Measurements from ENCODE around the gene GRIP1.

The GRIP1 gene

DNA sequence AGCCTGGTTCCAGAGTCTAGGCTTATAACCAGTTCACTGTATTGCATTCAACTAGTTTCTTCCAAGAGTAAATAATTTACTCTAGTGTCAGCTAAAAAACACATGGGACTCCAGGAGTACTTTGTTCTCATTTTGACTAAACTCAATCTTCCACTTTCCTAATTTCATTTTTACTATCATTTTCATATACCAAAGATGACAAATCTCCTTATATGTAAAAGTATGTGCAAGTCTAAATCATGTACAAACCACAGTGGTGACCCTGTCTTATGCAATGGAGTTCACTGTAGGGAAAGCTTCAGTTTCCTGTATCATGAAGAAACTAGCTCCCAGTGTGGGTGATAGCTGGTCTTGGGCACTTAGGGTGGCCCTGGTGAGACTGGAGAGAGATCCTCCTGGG is 225.0 kb downstream of the GRIP1 start:
- DNase-seq = no peak

- no peak for DNase-seq
Measured at GRCh38 chr12:66453120-66453519, 225.8 kb downstream of the GRIP1 start.

DNA sequence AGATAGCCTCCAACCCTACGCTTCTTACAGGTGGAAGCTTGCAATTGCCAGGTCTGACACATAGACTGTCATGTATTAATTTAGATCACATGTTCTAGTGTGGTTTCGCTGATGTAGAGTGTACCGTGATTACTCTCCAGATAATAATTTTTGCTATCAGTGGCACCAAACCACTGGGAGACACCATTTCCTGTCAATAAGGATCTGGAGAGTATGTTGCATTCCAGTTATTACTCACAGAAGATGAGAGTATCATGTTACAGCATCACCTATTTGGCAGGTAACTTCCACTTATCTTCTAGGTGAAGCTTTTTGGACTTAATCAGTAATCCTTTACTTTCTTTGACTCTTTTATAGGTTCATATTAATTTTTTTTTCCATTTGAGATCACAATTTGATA is 229.3 kb downstream of the GRIP1 start:
- no peak for DNase-seq

DNA sequence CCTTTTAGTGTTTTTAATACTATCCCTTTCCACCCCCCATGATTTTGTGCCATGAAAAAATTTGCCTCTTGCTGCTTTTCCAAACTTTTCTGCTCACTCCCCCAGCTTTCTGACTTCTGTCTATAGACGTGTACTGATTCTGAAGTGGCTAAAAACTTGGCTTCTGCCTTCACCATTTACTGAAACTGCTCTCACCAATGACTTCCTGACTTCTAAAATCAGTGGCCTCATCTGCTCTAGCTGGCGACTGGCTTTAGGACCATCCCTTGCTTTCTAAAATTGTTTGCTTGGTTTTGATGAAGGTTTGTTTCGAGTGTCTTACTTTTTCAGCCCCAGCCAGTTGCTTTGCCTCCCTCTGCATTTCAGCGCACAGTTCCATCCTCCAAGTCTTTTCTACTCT is 231.2 kb downstream of the GRIP1 start:
- DNase-seq = no peak

- no peak for DNase-seq
Measured at GRCh38 chr12:66446276-66446675, 232.6 kb downstream of the GRIP1 start.

GRCh38 chr12:66441905-66442559 is 236.8 kb downstream of the GRIP1 start:
- DNase-seq = no peak

DNA sequence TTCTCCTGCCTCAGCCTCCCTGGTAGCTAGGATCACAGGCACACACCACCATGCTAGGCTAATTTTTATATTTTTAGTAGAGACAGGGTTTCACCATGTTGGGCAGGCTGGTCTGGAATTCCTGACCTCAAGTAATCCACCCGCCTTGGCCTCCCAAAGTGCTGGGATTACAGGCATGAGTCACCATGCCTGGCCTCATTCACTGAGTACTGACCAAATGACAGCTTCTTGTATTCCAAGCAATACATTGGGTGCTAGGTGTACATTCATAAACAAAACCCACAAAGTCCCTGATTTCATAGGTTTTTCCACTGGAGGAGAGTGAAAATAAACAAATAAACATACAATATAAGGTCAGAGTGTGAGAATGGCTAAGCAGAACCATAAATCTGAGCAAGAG is 240.3 kb downstream of the GRIP1 start:
- DNase-seq = no peak

GRCh38 chr12:66430106-66430505 is 248.8 kb downstream of the GRIP1 start:
- no peak for DNase-seq

DNA sequence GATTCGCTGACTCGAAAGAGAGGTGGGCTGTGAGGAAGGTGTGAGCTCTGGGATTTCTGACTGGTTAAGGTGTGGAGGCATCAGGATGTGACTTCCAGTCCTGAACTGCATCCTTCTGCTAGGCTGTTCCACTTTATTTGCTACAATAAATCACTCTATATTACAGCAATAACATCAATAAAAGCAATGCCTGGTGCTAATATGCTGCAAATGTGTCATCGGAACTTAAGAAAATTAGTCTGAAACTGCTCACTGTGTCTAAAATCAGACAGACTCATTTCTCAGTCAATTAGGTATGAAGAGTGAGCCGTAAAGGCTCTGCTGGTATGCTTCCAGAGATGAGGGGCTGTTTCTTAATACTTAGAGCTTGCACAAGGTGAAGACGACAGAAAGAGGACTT is 250.0 kb downstream of the GRIP1 start:
- no peak for DNase-seq

- DNase-seq = no peak
Measured at GRCh38 chr12:66428261-66428660, 250.6 kb downstream of the GRIP1 start.

GRCh38 chr12:66426696-66427095 is 252.2 kb downstream of the GRIP1 start:
- no peak for DNase-seq

DNA sequence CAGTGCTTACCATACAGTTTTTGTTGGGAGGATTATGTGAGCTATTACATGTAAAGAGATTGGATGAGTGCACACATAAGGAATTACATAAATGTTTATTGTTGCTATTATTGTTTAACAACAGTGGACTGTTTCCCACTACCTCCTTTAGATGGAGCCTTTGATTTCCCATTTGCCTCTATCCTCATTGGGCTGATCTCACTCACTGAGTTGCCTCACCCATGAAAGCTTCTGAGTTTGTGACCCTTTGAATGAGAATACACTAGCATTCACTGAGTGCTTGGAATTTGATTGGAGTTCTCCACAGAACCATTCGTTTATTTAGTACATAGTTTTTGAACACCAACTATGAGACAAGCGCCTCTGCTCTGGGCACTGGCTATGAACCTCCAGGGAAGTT is 255.6 kb downstream of the GRIP1 start:
- no peak for DNase-seq

DNA sequence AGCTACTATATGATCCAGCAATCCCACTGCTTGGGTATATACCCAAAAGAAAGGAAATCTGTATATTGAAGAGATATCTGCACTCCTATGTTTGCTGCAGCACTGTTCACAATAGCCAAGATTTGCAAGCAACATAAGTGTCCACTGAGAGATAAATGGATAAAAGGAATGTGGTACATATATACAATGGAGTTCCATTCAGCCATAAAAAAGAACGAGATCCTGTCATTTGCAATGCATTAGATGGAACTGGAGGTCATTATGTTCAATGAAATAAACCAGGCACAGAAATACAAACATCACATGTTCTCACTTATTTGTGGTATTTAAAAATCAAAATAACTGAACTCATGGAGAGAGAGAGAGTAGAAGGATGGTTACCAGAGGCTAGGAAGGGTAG is 260.0 kb downstream of the GRIP1 start:
- DNase-seq = no peak

DNA sequence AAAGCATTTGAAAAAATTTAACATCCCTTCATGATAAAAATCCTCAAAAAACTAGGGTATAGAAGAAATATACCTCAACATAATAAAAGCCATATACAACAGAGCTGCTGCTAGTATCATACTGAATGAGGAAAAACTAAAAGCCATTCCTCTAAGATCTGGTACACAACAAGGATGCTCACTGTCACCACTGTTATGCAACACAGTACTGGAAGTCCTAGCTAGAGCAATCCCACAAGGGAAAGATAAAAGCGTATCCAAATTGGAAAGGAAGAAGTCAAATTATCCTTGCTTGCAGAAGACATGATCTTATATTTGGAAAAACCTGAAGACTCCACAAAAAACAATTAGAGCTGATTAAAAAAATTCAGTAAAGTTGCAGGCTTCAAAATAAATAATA is 261.7 kb downstream of the GRIP1 start:
- no peak for DNase-seq

DNA sequence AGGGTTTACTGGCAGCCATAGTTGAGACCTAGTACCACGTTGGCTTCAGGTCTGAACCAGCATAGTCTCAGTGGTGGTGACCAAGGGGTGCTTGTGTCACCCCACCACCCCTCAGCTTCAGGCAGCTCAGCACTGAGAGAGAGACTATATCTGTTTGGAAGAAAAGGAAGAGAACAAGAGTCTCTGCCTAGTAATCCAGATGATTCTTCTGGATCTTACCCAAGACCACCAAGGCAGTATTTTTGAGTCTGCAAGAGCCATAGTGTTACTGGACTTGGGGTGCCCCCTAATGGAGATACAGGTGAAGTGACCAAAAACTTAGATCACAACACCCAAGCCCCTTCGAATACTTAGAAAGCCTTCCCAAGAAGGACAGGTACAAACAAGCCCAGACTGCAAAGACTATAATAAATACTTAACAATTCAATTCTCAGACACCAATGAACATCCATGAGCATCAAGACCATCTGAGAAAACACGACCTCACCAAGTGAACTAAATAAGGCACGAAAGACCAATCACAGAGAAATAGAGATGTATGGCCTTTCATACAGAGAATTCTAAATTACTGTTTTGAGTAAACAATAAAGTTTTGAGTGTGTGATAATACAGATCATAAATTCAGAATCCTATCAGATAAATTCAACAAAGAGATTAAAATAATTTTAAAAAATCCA is 269.5 kb downstream of the GRIP1 start:
- peak in 8 of 56 donors; percentile 6 to 44 (median 8) for DNase-seq

DNA sequence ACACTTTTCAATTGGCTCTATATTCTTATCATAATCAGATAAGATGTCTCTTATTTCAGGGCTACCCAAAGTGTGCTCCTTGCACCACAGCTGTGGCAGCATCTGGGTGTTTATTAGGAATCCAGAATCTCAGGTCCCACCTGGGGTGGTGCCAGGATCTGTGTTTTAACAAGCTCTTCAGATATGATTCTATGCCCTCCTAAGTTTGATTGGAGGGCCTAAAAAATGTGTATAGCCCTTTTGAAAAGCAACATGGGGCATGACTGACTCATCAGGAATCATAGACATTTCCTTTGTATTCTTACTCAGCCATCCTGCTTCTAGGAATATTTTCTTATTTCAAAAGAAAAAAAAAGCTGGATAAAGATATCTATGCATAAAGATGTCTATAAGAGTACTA is 273.5 kb downstream of the GRIP1 start:
- no peak for DNase-seq

DNA sequence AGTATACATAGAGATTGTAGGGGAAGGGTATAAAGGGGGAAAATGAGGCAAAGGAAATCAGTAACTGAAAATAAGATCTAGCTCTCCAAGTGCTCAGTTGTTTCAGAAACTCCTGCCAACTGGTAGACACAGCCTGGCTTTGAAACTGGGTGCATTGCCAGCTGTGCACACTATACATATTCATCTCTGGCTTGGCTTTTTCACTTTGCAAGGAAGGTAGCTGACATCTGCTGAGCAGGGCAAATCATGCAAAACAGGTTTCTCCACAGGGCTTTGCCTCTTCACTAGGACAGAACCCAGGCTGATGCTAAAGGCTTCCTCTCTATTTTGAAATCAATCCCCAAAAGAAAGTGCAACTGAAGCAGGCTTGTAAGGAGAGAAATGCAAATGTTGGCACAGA is 275.1 kb downstream of the GRIP1 start:
- DNase-seq = peak in 3 of 56 donors; percentile 2 to 16 (median 5)

DNA sequence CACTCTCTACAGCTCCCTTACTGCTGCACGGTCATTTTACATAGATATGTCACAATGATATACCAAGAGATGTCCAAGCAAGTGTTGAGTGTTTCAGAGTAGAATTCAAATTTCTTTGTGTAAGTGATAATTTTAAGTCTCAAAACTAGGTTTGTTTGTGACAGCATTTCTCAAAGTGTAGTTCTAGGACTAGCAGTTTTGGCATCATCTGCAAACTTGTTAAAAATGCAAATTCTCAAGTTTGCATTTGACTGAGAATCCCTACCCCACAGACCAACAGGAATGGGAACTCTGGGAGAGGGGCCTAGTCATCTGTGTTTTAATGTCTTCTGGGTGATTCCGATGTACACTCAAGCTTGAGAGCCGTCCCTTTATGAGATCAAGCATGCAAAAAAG is 279.0 kb downstream of the GRIP1 start:
- no peak for DNase-seq

DNA sequence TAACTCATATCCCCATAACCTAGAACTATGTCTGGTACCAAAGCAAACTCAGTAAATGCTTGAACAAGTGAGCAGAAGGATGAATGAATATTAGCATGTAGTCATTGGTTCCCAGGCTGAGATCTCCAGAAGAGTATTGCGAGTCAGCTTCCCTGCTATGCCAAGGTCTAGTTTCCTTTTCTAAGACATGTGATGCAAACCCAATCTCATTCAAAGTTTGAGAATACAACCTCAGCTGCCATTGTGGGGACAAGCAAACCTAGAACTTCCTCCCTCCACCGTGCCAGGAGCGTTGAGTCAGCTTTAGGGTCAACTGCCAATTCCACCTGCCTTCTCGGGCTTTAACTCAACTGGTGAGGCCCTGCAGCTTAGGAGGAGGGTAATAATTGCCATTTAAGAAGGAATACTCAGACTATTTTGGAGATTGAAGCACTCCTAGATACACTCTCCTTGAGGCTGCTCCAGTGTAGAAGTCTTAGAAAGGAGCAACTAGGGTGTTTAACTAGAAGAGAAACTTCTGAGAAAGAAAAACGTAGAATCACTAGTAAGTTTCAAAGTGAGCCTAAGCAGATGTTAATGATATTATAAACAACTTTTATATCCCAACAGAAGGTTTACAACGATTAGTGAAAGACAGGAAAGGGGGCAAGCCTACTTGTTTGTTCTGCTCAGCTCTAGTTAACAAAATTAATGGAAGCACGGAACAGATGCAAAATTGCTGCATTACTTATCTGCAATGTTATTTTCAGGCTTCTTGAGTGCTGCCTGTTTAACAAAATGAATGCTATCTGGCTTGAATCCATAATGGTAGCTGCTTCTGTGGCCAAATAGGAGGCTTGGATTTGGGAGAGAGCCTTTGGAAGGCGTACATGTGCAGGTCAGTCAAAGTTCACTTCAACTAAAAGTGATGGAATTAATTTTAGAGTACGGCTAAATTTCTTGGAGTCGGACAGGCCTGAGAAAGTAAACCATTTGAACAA is 279.7 kb downstream of the GRIP1 start:
- no peak for DNase-seq

DNA sequence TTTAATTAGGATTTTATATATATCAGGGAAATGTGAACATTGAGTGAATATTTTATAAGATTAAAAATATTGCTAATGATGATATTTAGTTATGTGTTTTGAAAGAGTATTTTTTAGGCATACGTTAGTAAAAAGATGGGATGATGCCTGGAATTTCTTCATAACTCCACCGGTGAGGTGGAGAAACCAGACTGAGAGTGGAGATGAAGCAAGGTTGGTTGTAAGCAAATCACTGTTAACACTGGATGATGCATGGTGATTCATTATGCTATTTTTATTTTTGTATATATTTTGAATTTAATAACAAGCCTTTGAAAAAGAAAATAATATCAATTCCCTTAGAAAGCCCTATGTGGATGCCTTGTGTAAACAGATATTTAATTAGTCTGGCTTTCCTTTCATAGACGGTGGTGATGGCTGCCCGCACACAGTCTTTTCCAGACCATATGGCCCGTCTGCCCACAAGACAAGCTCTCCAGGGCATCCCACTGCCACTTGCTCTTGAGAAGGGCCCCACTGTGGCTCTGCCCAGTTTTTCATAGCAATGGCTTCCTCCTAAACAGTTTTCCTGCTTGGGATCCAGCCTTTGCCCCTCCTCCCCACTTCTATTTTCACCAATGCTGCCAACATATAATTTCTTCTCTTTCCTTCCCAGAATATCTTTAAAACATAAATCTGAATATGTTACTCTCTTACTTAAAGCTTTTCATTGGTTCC is 281.1 kb downstream of the GRIP1 start:
- DNase-seq = no peak

DNA sequence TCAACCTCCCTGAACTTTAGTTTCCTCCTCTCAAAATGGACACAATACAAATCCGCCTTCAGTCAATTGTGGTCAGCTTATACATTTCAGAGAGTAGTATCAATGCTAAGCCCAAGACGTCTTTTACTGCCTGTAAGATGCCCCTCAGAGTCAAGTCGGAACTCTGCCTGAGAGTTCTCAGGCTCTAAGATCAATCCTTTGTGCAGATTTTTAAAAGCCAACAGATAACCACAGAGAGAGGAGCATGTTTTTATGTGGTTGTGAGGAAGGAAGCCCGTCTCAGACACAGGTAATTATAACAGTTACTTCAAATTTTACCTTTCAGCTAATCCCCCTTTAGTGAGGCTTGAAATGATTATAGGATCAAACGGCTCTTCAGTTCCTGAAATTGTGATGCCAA is 285.0 kb downstream of the GRIP1 start:
- no peak for DNase-seq
